ENCODE results near the gene WDTC1. TPM values are rescaled to one million over a fixed set of nuclear protein-coding genes. Genes with fewer than 3 reads are reported as not detected.
"Not testable (repeated sequence)": the region's sequence is repeated elsewhere in the genome, so short reads cannot be mapped to it uniquely, and the experiment has no call there.

Gene WDTC1
- total RNA-seq, 4 donors from 2014 or later, result 39.9 to 79.8 (median 62.0) TPM

GRCh38 chr1:27285274-27285660 is 50.8 kb downstream of the WDTC1 start:
- no peaks in the 10 kb centered on the region for H3K4me1 ChIP-seq
- peaks cover 26 to 65% (median 45%) of the 10 kb centered on the region in 4 donors for H3K36me3 ChIP-seq
- no peak for TF ChIP-seq POLR2A (IDR thresholded peaks at IDR 0.05; ENCODE audit: low read depth)
- no peak for TF ChIP-seq POLR2AphosphoS5 (IDR thresholded peaks at IDR 0.05)
- TF ChIP-seq EP300 (IDR thresholded peaks at IDR 0.05), result no peak
- no peak for TF ChIP-seq CTCF (IDR thresholded peaks at IDR 0.05)
- no peaks in the 10 kb centered on the region for H3K27me3 ChIP-seq
- no peak overlapping the region for H3K27ac ChIP-seq (replicated peaks in 1 of 4)
- WGBS, result 76% methylated on average over 2 of the region's 2 CpGs
- H3K4me3 ChIP-seq, result no peak overlapping the region
- DNase-seq (ENCODE audit: extremely low spot score), result no peak
- intact Hi-C loops (cut with DNase I), result loop anchor here (2.0 to 10.0 kb wide), 3 partner anchors 86 to 240 kb away; no protein-coding TSS in a partner anchor
- H3K9me3 ChIP-seq, result no peaks in the 10 kb centered on the region

GRCh38 chr1:27285821-27286220 is 51.4 kb downstream of the WDTC1 start:
- 88% methylated on average over 7 of the region's 7 CpGs for WGBS
- not testable (repeated sequence) for H3K4me1 ChIP-seq; H3K9me3 ChIP-seq; H3K27ac ChIP-seq (replicated peaks in 1 of 4); H3K27me3 ChIP-seq; H3K4me3 ChIP-seq; DNase-seq (ENCODE audit: extremely low spot score)
- H3K36me3 ChIP-seq, result peaks cover 29 to 70% (median 50%) of the 10 kb centered on the region in 4 donors
- intact Hi-C loops (cut with DNase I), result loop anchor here (2.0 to 10.0 kb wide), 3 partner anchors 87 to 241 kb away; no protein-coding TSS in a partner anchor

GRCh38 chr1:27289125-27289524 is 54.7 kb downstream of the WDTC1 start:
- not testable (repeated sequence) for DNase-seq (ENCODE audit: extremely low spot score); H3K27ac ChIP-seq (replicated peaks in 1 of 4); H3K27me3 ChIP-seq; H3K9me3 ChIP-seq; H3K4me1 ChIP-seq; H3K4me3 ChIP-seq
- H3K36me3 ChIP-seq, result peaks cover 49 to 87% (median 69%) of the 10 kb centered on the region in 4 donors
- WGBS, result 95% methylated on average over 10 of the region's 29 CpGs
- intact Hi-C loops (cut with DNase I), result loop anchor here (10.0 kb wide), 1 partner anchor 244 kb away; no protein-coding TSS in a partner anchor

- Histone ChIP-seq H3K4me3 (no peak overlapping the region), H3K27me3 (no peaks in the 10 kb centered on the region), H3K36me3 (peaks cover 53 to 95% (median 80%) of the 10 kb centered on the region in 4 donors), H3K4me1 (no peaks in the 10 kb centered on the region), H3K27ac (replicated peaks in 1 of 4) (no peak overlapping the region), H3K9me3 (no peaks in the 10 kb centered on the region)
- WGBS, result 89% methylated on average over 3 of the region's 3 CpGs
- TF ChIP-seq CTCF (IDR thresholded peaks at IDR 0.05), result no peak
- intact Hi-C loops (cut with DNase I), result no loop called here
- no peak for DNase-seq (ENCODE audit: extremely low spot score)
Observed at GRCh38 chr1:27290581-27290980, 56.1 kb downstream of the WDTC1 start.

- peaks cover 4 to 5% (median 4%) of the 10 kb centered on the region in 4 donors for H3K4me1 ChIP-seq
- no peaks in the 10 kb centered on the region for H3K27me3 ChIP-seq
- intact Hi-C loops (cut with DNase I), result no loop called here
- TF ChIP-seq CTCF (IDR thresholded peaks at IDR 0.05), result no peak
- no peak for TF ChIP-seq POLR2AphosphoS5 (IDR thresholded peaks at IDR 0.05)
- TF ChIP-seq EP300 (IDR thresholded peaks at IDR 0.05), result no peak
- no peak for TF ChIP-seq POLR2A (IDR thresholded peaks at IDR 0.05; ENCODE audit: low read depth)
- peaks cover 42 to 92% (median 85%) of the 10 kb centered on the region in 4 donors for H3K36me3 ChIP-seq
- no peak for DNase-seq (ENCODE audit: extremely low spot score)
- no peak overlapping the region for H3K4me3 ChIP-seq
- WGBS, result 80% methylated on average over 5 of the region's 5 CpGs
- H3K9me3 ChIP-seq, result no peaks in the 10 kb centered on the region
- H3K27ac ChIP-seq (replicated peaks in 1 of 4), result no peak overlapping the region
Observed at GRCh38 chr1:27292106-27292505, 57.7 kb downstream of the WDTC1 start.

GRCh38 chr1:27293915-27294314 is 59.5 kb downstream of the WDTC1 start:
- intact Hi-C loops (cut with DNase I), result no loop called here
- Histone ChIP-seq H3K27me3 (no peaks in the 10 kb centered on the region), H3K4me1 (peaks cover 12 to 23% (median 22%) of the 10 kb centered on the region in 4 donors), H3K27ac (replicated peaks in 1 of 4) (no peak overlapping the region), H3K4me3 (no peak overlapping the region), H3K36me3 (peaks cover 45 to 95% (median 88%) of the 10 kb centered on the region in 4 donors), H3K9me3 (no peaks in the 10 kb centered on the region)
- 94% methylated on average over 7 of the region's 8 CpGs for WGBS
- TF ChIP-seq EP300 (IDR thresholded peaks at IDR 0.05), result no peak
- TF ChIP-seq CTCF (IDR thresholded peaks at IDR 0.05), result no peak
- no peak for TF ChIP-seq POLR2AphosphoS5 (IDR thresholded peaks at IDR 0.05)
- no peak for TF ChIP-seq POLR2A (IDR thresholded peaks at IDR 0.05; ENCODE audit: low read depth)
- no peak for DNase-seq (ENCODE audit: extremely low spot score)

Measured in esophagus muscularis mucosa (tissue), 4 donors.